Common myeloid progenitor, CD34-positive (primary cell): Measurements from ENCODE around the gene MYO3A.
"Not testable (repeated sequence)": the region's sequence is repeated elsewhere in the genome, so short reads cannot be mapped to it uniquely, and the experiment has no call there.

Source experiments
- CTCF ChIA-PET: fragments of 350-600 bp; sonication (Branson Sonifier 250); formaldehyde crosslinking; loops from one replicate; lab custom pipeline; 2021; ENCODE audit warnings: antibody characterized with exemption; lab: Charles Lee
- POLR2A ChIA-PET: fragments of 350-600 bp; sonication (Branson Sonifier 250); formaldehyde crosslinking; loops from one replicate; lab custom pipeline; 2021; ENCODE audit warnings: antibody characterized with exemption; lab: Charles Lee
- DNase-seq, 3 donors: peaks; one replicate each; pipeline versions ENCODE4 v3.0.0 to v3.0.0-alpha.2; 2013
- H3K27ac ChIP-seq, 2 experiments: 1 replicate in 1 of 2; 2 replicates in 1 of 2; pipeline ENCODE4 v1.7.0; 2013; ENCODE audit warnings: inconsistent platforms in 2 of 2, low read length in 2 of 2, mild to moderate bottlenecking in 2 of 2, low read depth in 1 of 2, moderate library complexity in 1 of 2; ENCODE audit not compliant: severe bottlenecking in 2 of 2, insufficient read depth in 1 of 2, poor library complexity in 1 of 2
- H3K27me3 ChIP-seq, 5 experiments: replicated peaks in 2 of 5; 1 replicate in 3 of 5; 2 replicates in 2 of 5; pipeline versions ENCODE4 v1.6.1 to v1.7.0; 2013; ENCODE audit warnings: low read length in 4 of 5, mild to moderate bottlenecking in 2 of 5, moderate library complexity in 2 of 5, inconsistent platforms in 1 of 5; ENCODE audit not compliant: insufficient read depth in 5 of 5, control insufficient read depth in 4 of 5
- H3K36me3 ChIP-seq, 4 experiments: 1 replicate in 2 of 4; 2 replicates in 2 of 4; pipeline versions ENCODE4 v1.6.1 to v1.7.0; 2013; ENCODE audit warnings: low read length in 3 of 4, control low read depth in 1 of 4, mild to moderate bottlenecking in 1 of 4; ENCODE audit not compliant: control insufficient read depth in 4 of 4, insufficient read depth in 4 of 4
- H3K4me1 ChIP-seq, 4 experiments: 1 replicate in 3 of 4; 2 replicates in 1 of 4; pipeline versions ENCODE4 v1.6.1 to v1.7.1; 2013; ENCODE audit warnings: low read length in 3 of 4, mild to moderate bottlenecking in 3 of 4, control low read depth in 1 of 4, inconsistent platforms in 1 of 4, moderate library complexity in 1 of 4; ENCODE audit not compliant: control insufficient read depth in 4 of 4, insufficient read depth in 4 of 4; ENCODE audit errors: control extremely low read depth in 1 of 4
- H3K4me3 ChIP-seq, 7 experiments: 1 replicate in 4 of 7; 2 replicates in 3 of 7; pipeline versions ENCODE4 v1.5.1 to v1.7.0; 2013; ENCODE audit warnings: mild to moderate bottlenecking in 7 of 7, low read length in 6 of 7, moderate library complexity in 6 of 7, inconsistent platforms in 2 of 7, low read depth in 2 of 7, control low read depth in 1 of 7; ENCODE audit not compliant: insufficient read depth in 4 of 7, control insufficient read depth in 1 of 7; ENCODE audit errors: extremely low read depth in 1 of 7
- H3K9me3 ChIP-seq, 5 experiments: 1 replicate in 4 of 5; 2 replicates in 1 of 5; pipeline versions ENCODE4 v1.6.1 to v1.7.1; 2013; ENCODE audit warnings: low read length in 4 of 5, mild to moderate bottlenecking in 2 of 5, inconsistent platforms in 1 of 5, low read depth in 1 of 5, moderate library complexity in 1 of 5; ENCODE audit not compliant: control insufficient read depth in 4 of 5, insufficient read depth in 2 of 5; ENCODE audit errors: control extremely low read depth in 1 of 5
- WGBS: methylation state at CpG from one replicate; pipeline ENCODE4 v1.1.5; 2013; ENCODE audit not compliant: insufficient coverage; 5-methylcytosine and 5-hydroxymethylcytosine counted together

MYO3A gene

GRCh38 chr10:26067680-26068079, 133.7 kb downstream of the MYO3A start:
- no peaks in the 10 kb centered on the region for H3K4me1 ChIP-seq
- H3K9me3 ChIP-seq = no peaks in the 10 kb centered on the region
- ChIA-PET CTCF (no interaction called here), POLR2A (no interaction called here)
- H3K36me3 ChIP-seq = no peaks in the 10 kb centered on the region
- DNase-seq = no peak
- H3K4me3 ChIP-seq = no peak overlapping the region
- peaks cover 0 to 3% (median 0%) of the 10 kb centered on the region in 5 experiments for H3K27me3 ChIP-seq
- 88% methylated on average over 1 of the region's 1 CpG for WGBS
- no peak overlapping the region for H3K27ac ChIP-seq

GRCh38 chr10:26080971-26081370, 146.9 kb downstream of the MYO3A start:
- H3K27me3 ChIP-seq, H3K4me3 ChIP-seq, H3K4me1 ChIP-seq, H3K36me3 ChIP-seq, H3K9me3 ChIP-seq, POLR2A ChIA-PET, H3K27ac ChIP-seq, DNase-seq: not testable (repeated sequence)
- CTCF ChIA-PET = interaction anchor here (0.6 kb wide), 1 partner anchor 66 kb away, joined by 3 read pairs; no protein-coding TSS in a partner anchor
- WGBS = 100% methylated on average over 1 of the region's 7 CpGs

- DNase-seq = no peak
- Histone ChIP-seq H3K4me3 (no peak overlapping the region), H3K36me3 (no peaks in the 10 kb centered on the region), H3K27ac (no peak overlapping the region), H3K9me3 (peaks cover 0 to 1% (median 0%) of the 10 kb centered on the region in 5 experiments), H3K27me3 (peaks cover 0 to 3% (median 0%) of the 10 kb centered on the region in 5 experiments), H3K4me1 (no peaks in the 10 kb centered on the region)
- CTCF ChIA-PET = interaction anchor here (0.6 kb wide), 1 partner anchor 66 kb away, joined by 3 read pairs; no protein-coding TSS in a partner anchor
- WGBS = 100% methylated on average over 2 of the region's 4 CpGs
- POLR2A ChIA-PET = no interaction called here
Observed at GRCh38 chr10:26081459-26081858, 147.4 kb downstream of the MYO3A start.

- Histone ChIP-seq H3K4me3 (no peak overlapping the region), H3K36me3 (no peaks in the 10 kb centered on the region), H3K27ac (no peak overlapping the region), H3K4me1 (no peaks in the 10 kb centered on the region), H3K9me3 (no peaks in the 10 kb centered on the region), H3K27me3 (peaks cover 0 to 3% (median 0%) of the 10 kb centered on the region in 5 experiments)
- CTCF ChIA-PET = no interaction called here
- 79% methylated on average over 2 of the region's 3 CpGs for WGBS
- no peak for DNase-seq
- POLR2A ChIA-PET = no interaction called here
Observed at GRCh38 chr10:26085549-26085948, 151.5 kb downstream of the MYO3A start.

- no peak overlapping the region for H3K4me3 ChIP-seq
- no peaks in the 10 kb centered on the region for H3K4me1 ChIP-seq
- WGBS = 100% methylated on average over 2 of the region's 3 CpGs
- H3K27me3 ChIP-seq = peaks cover 0 to 4% (median 0%) of the 10 kb centered on the region in 5 experiments
- no peaks in the 10 kb centered on the region for H3K9me3 ChIP-seq
- DNase-seq = no peak
- ChIA-PET POLR2A (no interaction called here), CTCF (no interaction called here)
- H3K27ac ChIP-seq = no peak overlapping the region
- no peaks in the 10 kb centered on the region for H3K36me3 ChIP-seq
Observed at GRCh38 chr10:26087666-26088065, 153.6 kb downstream of the MYO3A start.

- Histone ChIP-seq H3K36me3 (no peaks in the 10 kb centered on the region), H3K4me3 (no peak overlapping the region), H3K27ac (no peak overlapping the region), H3K9me3 (no peaks in the 10 kb centered on the region), H3K27me3 (peaks cover 0 to 5% (median 0%) of the 10 kb centered on the region in 5 experiments), H3K4me1 (no peaks in the 10 kb centered on the region)
- WGBS = 94% methylated on average over 3 of the region's 5 CpGs
- DNase-seq = no peak
- POLR2A ChIA-PET = no interaction called here
- CTCF ChIA-PET = no interaction called here
Observed at GRCh38 chr10:26090026-26090425, 156.0 kb downstream of the MYO3A start.

- no peak for DNase-seq
- Histone ChIP-seq H3K9me3 (no peaks in the 10 kb centered on the region), H3K27ac (no peak overlapping the region), H3K36me3 (no peaks in the 10 kb centered on the region), H3K27me3 (peaks cover 0 to 4% (median 0%) of the 10 kb centered on the region in 5 experiments), H3K4me1 (no peaks in the 10 kb centered on the region), H3K4me3 (no peak overlapping the region)
- ChIA-PET CTCF (no interaction called here), POLR2A (no interaction called here)
- no CpG with 5 or more reads among the region's 1 CpG for WGBS
Observed at GRCh38 chr10:26090762-26091161, 156.7 kb downstream of the MYO3A start.
